PC-9 (cell line): ENCODE measurements around the gene CLCA1. TPM values are rescaled to one million over a fixed set of nuclear protein-coding genes. Genes with fewer than 3 reads are reported as not detected.

ENCODE experiments used
- BruUV-seq: library from RNA; stranded (reverse); fragments of 400-500 nt; replicated peaks from 2 replicates; lab custom pipeline; 2021; lab: Mats Ljungman, UMichigan
- CTCF ChIA-PET: fragments of 300-600 bp; sonication (Branson Sonifier 250); formaldehyde crosslinking; loops from one replicate; lab custom pipeline; 2022; ENCODE audit warnings: antibody characterized with exemption; lab: Charles Lee
- POLR2A ChIA-PET: fragments of 300-600 bp; sonication (Branson Sonifier 250); formaldehyde crosslinking; loops from one replicate; lab custom pipeline; 2022; ENCODE audit warnings: antibody characterized with exemption; ENCODE audit not compliant: unreplicated experiment; lab: Charles Lee
- DNase-seq, 2 experiments: peaks; one replicate each; pipeline versions ENCODE4 v3.0.0 to v3.0.0-alpha.2; 2015 to 2022; ENCODE audit warnings: mixed read lengths in 1 of 2
- H2AFZ ChIP-seq: fragments of 200-600 bp; sonication (generic); 2 replicates; pipeline ENCODE4 v1.8.1; 2017; ENCODE audit warnings: antibody characterized with exemption
- H3F3A ChIP-seq: fragments of 200-600 bp; sonication (generic); 2 replicates; pipeline ENCODE4 v1.8.1; 2017; ENCODE audit warnings: antibody characterized with exemption, mild to moderate bottlenecking, low read depth; ENCODE audit not compliant: insufficient read depth
- H3K27ac ChIP-seq: fragments of 200-600 bp; sonication (generic); 2 replicates; pipeline ENCODE4 v1.6.1; 2016; ENCODE audit warnings: mixed run types
- H3K27me3 ChIP-seq: fragments of 200-600 bp; sonication (generic); 2 replicates; pipeline ENCODE4 v1.6.1; 2016; ENCODE audit warnings: low read depth, mixed run types; ENCODE audit not compliant: insufficient read depth
- H3K36me3 ChIP-seq: fragments of 200-600 bp; sonication (generic); 2 replicates; pipeline ENCODE4 v1.6.1; 2016; ENCODE audit warnings: low read depth, mixed run types
- H3K4me1 ChIP-seq: fragments of 200-600 bp; sonication (generic); replicated peaks from 2 replicates; pipeline ENCODE4 v1.6.1; 2016; ENCODE audit warnings: mixed run types; ENCODE audit not compliant: insufficient read depth
- H3K4me2 ChIP-seq: fragments of 200-600 bp; sonication (generic); 2 replicates; pipeline ENCODE4 v1.6.1; 2017; ENCODE audit warnings: mixed run types
- H3K4me3 ChIP-seq: fragments of 200-600 bp; sonication (generic); 2 replicates; pipeline ENCODE4 v1.6.1; 2016; ENCODE audit warnings: mixed run types
- H3K79me2 ChIP-seq: fragments of 200-600 bp; sonication (generic); 2 replicates; pipeline ENCODE4 v1.6.1; 2017; ENCODE audit warnings: low read depth, mixed run types
- H3K9me2 ChIP-seq: fragments of 200-600 bp; sonication (generic); 2 replicates; pipeline ENCODE4 v1.8.1; 2017; ENCODE audit warnings: mild to moderate bottlenecking; ENCODE audit not compliant: insufficient read depth
- H3K9me3 ChIP-seq: fragments of 200-600 bp; sonication (generic); 2 replicates; pipeline ENCODE4 v1.8.1; 2016; ENCODE audit warnings: low read depth; ENCODE audit not compliant: insufficient read depth
- H4K20me1 ChIP-seq: fragments of 200-600 bp; sonication (generic); 2 replicates; pipeline ENCODE4 v1.8.1; 2017; ENCODE audit not compliant: insufficient read depth
- CTCF ChIP-seq: fragments of 200-600 bp; sonication (generic); conservative IDR thresholded peaks from 2 replicates; pipeline ENCODE4 v1.6.1; 2017; ENCODE audit warnings: mixed run types, antibody characterized with exemption, mild to moderate bottlenecking, moderate library complexity
- EZH2 ChIP-seq: fragments of 200-600 bp; sonication (generic); IDR thresholded peaks from 2 replicates; pipeline ENCODE4 v1.8.0; 2017; ENCODE audit warnings: antibody characterized with exemption, low read depth
- intact Hi-C: fragments of 100-400 bp; cut with micrococcal nuclease; formaldehyde crosslinking; loops from one replicate; pipeline ENCODE4 v1.10.0; 2022; ENCODE audit not compliant: unreplicated experiment
- total RNA-seq: library from RNA; stranded (reverse); gene quantifications from 2 replicates; pipeline ENCODE4 v1.2.3, GENCODE V29; 2021

Gene CLCA1
- total RNA-seq, 1 experiment from 2014 or later, result not detected

- peak; percentile 31 to 88 for DNase-seq
- POLR2A ChIA-PET, result no interaction called here
These were observed 73.9 kb downstream of the CLCA1 start for GRCh38 chr1:86542631-86543030.

GRCh38 chr1:86546787-86547221 lies 78.1 kb downstream of the CLCA1 start, which contains the start of gene CLCA4:
CLCA4 (plus strand) TSS chr1:86547078; CDS start chr1:86547120, 42 bp downstream.
- intact Hi-C loops, result no loop called here
- H3K27me3 ChIP-seq, result no peaks in the 10 kb centered on the region
- H3K27ac ChIP-seq, result no peak within 1 kb of the TSS
- no peaks in the 10 kb centered on the region for H4K20me1 ChIP-seq
- ChIA-PET CTCF (no interaction called here), POLR2A (no interaction called here)
- TF ChIP-seq EZH2 (no peak), CTCF (no peak)
- H3K4me3 ChIP-seq, result no peak within 1 kb of the TSS
- no peaks in the 10 kb centered on the region for H3K79me2 ChIP-seq
- no peak within 1 kb of the TSS for H2AFZ ChIP-seq
- peak in 1 of 2 experiments; percentile 44 for DNase-seq
- peaks cover 8% of the 10 kb centered on the region; the same call in 1 of the 2 replicates for H3F3A ChIP-seq
- no peaks in the 10 kb centered on the region for H3K36me3 ChIP-seq
- no peak within 1 kb of the TSS for H3K4me2 ChIP-seq
- H3K4me1 ChIP-seq, result peaks cover 10% of the 10 kb centered on the region
- no TSS peak for BruUV-seq
- 0 out of 2 replicates have a peak, but pooled peaks cover 4% of the 10 kb centered on the region for H3K9me2 ChIP-seq
- 0 out of 2 replicates have a peak, but pooled peaks cover 2% of the 10 kb centered on the region for H3K9me3 ChIP-seq

More at GRCh38 chr1:86542631-86543030, 73.9 kb downstream of the CLCA1 start:
- Histone ChIP-seq H3K9me3 (0 out of 2 replicates have a peak, but pooled peaks cover 3% of the 10 kb centered on the region), H3K4me1 (peaks cover 10% of the 10 kb centered on the region), H3K36me3 (no peaks in the 10 kb centered on the region), H3K9me2 (0 out of 2 replicates have a peak, but pooled peaks cover 4% of the 10 kb centered on the region), H3K79me2 (no peaks in the 10 kb centered on the region), H3K4me3 (no peak overlapping the region), H3K27ac (no peak overlapping the region), H2AFZ (no peak overlapping the region), H3F3A (peaks cover 8% of the 10 kb centered on the region; the same call in 1 of the 2 replicates), H3K27me3 (no peaks in the 10 kb centered on the region), H3K4me2 (no peak overlapping the region), H4K20me1 (no peaks in the 10 kb centered on the region)
- intact Hi-C loops, result no loop called here
- BruUV-seq, result no TSS peak
- no peak for TF ChIP-seq CTCF
- TF ChIP-seq EZH2, result no peak
- CTCF ChIA-PET, result no interaction called here

GRCh38 chr1:86548839-86549238 lies 80.1 kb downstream of the CLCA1 start:
- Histone ChIP-seq H3K27me3 (no peaks in the 10 kb centered on the region), H2AFZ (no peak overlapping the region), H3K4me3 (no peak overlapping the region), H3K79me2 (no peaks in the 10 kb centered on the region), H3F3A (no peaks in the 10 kb centered on the region), H3K4me1 (no peaks in the 10 kb centered on the region), H3K36me3 (no peaks in the 10 kb centered on the region), H4K20me1 (no peaks in the 10 kb centered on the region), H3K9me3 (no peaks in the 10 kb centered on the region), H3K9me2 (0 out of 2 replicates have a peak, but pooled peaks cover 1% of the 10 kb centered on the region), H3K4me2 (no peak overlapping the region), H3K27ac (no peak overlapping the region)
- TF ChIP-seq EZH2, result no peak
- no peak for TF ChIP-seq CTCF
- DNase-seq, result no peak
- POLR2A ChIA-PET, result no interaction called here
- CTCF ChIA-PET, result no interaction called here
- BruUV-seq, result no TSS peak
- intact Hi-C loops, result no loop called here

Other genes with a start within 250 kb of the CLCA1 start
- gene ODF2L, start 72.6 kb upstream of the CLCA1 start, total RNA-seq, result 33.6 and 41.7 TPM in 2 replicates
- gene CLCA2, start 44.8 kb upstream of the CLCA1 start, total RNA-seq, result 0.20 and 0.25 TPM in 2 replicates
- not detected in 2 replicates for gene CLCA4, start 78.2 kb downstream of the CLCA1 start, total RNA-seq
- 38.3 and 47.6 TPM in 2 replicates for gene SH3GLB1, start 235.6 kb downstream of the CLCA1 start, total RNA-seq